NCI-H1092 (cell line): ENCODE measurements around the gene PADI4.
"Not testable (repeated sequence)": the region's sequence is repeated elsewhere in the genome, so short reads cannot be mapped to it uniquely, and the experiment has no call there.

ENCODE experiments used
- DNase-seq: peaks from one replicate; lab custom pipeline; 2025; lab: John Stamatoyannopoulos, UW

The PADI4 gene

GRCh38 chr1:17397910-17398695, 90.1 kb downstream of the PADI4 start:
- no peak for DNase-seq

GRCh38 chr1:17400725-17401341, 92.8 kb downstream of the PADI4 start:
- DNase-seq, result no peak

- DNase-seq, result no peak
Measured at GRCh38 chr1:17401841-17402240, 93.8 kb downstream of the PADI4 start.

- DNase-seq, result no peak
Measured at GRCh38 chr1:17403081-17403480, 95.1 kb downstream of the PADI4 start.

GRCh38 chr1:17404034-17404684, 96.2 kb downstream of the PADI4 start:
- no peak for DNase-seq

GRCh38 chr1:17404820-17405219, 96.8 kb downstream of the PADI4 start:
- DNase-seq, result no peak

- DNase-seq, result no peak
Measured at GRCh38 chr1:17405898-17406759, 98.1 kb downstream of the PADI4 start.

GRCh38 chr1:17406760-17407475, 98.9 kb downstream of the PADI4 start:
- DNase-seq, result not testable (repeated sequence)

- DNase-seq, result not testable (repeated sequence)
Measured at GRCh38 chr1:17407786-17408514, 100.0 kb downstream of the PADI4 start.

- DNase-seq, result no peak
Measured at GRCh38 chr1:17409391-17409811, 101.4 kb downstream of the PADI4 start.

- DNase-seq, result no peak
Measured at GRCh38 chr1:17412093-17412870, 104.3 kb downstream of the PADI4 start.
